OCI-LY7 (cell line): ENCODE results near the gene PLPP6. TPM values are rescaled to one million over a fixed set of nuclear protein-coding genes. Genes with fewer than 3 reads are reported as not detected.
A peak's percentile ranks its signal among the peaks of the same experiment; 100 is the strongest.

Source experiments
- BruUV-seq: library from RNA; stranded (reverse); fragments of 400-500 nt; replicated peaks from 2 replicates; lab custom pipeline; 2021; lab: Mats Ljungman, UMichigan
- CTCF ChIA-PET: fragments of 300-600 bp; sonication (Branson Sonifier 250); formaldehyde crosslinking; loops from one replicate; lab custom pipeline; 2022; ENCODE audit warnings: antibody characterized with exemption; ENCODE audit not compliant: unreplicated experiment; lab: Charles Lee
- POLR2A ChIA-PET: fragments of 300-600 bp; sonication (Branson Sonifier 250); formaldehyde crosslinking; loops from one replicate; lab custom pipeline; 2022; ENCODE audit warnings: antibody characterized with exemption; lab: Charles Lee
- DNase-seq: peaks from one replicate; pipeline ENCODE4 v3.0.0-alpha.2; 2015; ENCODE audit warnings: low spot score
- H2AFZ ChIP-seq: fragments of 200-600 bp; sonication (generic), shearing (Covaris generic); 2 replicates; pipeline ENCODE4 v1.6.1; 2014; ENCODE audit warnings: mild to moderate bottlenecking, antibody characterized with exemption, low read length, moderate library complexity
- H3K27ac ChIP-seq: fragments of 200-600 bp; sonication (generic); 2 replicates; pipeline ENCODE4 v1.5.1; 2014; ENCODE audit warnings: mixed run types, low read depth, mild to moderate bottlenecking, moderate library complexity, low read length, inconsistent platforms; ENCODE audit not compliant: poor library complexity, severe bottlenecking
- H3K36me3 ChIP-seq: fragments of 200-600 bp; sonication (generic); 2 replicates; pipeline ENCODE4 v1.6.1; 2014; ENCODE audit warnings: mild to moderate bottlenecking, antibody characterized with exemption, low read length, moderate library complexity, mixed read lengths; ENCODE audit not compliant: insufficient read depth
- H3K4me1 ChIP-seq: fragments of 200-600 bp; sonication (generic); 2 replicates; pipeline ENCODE4 v1.5.1; 2014; ENCODE audit warnings: mild to moderate bottlenecking, low read length; ENCODE audit not compliant: insufficient read depth, poor library complexity, severe bottlenecking
- H3K4me2 ChIP-seq: fragments of 200-600 bp; sonication (generic); 2 replicates; pipeline ENCODE4 v1.6.1; 2014; ENCODE audit warnings: mild to moderate bottlenecking, low read length
- H3K4me3 ChIP-seq: fragments of 200-600 bp; sonication (generic); 2 replicates; pipeline ENCODE4 v1.5.1; 2014; ENCODE audit warnings: mild to moderate bottlenecking, low read depth, low read length; ENCODE audit not compliant: poor library complexity, severe bottlenecking
- H3K79me2 ChIP-seq: fragments of 200-600 bp; sonication (generic); 2 replicates; pipeline ENCODE4 v1.6.1; 2016; ENCODE audit warnings: low read depth, mild to moderate bottlenecking, low read length, moderate library complexity, mixed read lengths; ENCODE audit not compliant: insufficient read depth
- H3K9me2 ChIP-seq: fragments of 200-600 bp; sonication (generic); 2 replicates; pipeline ENCODE4 v1.6.1; 2016; ENCODE audit warnings: mild to moderate bottlenecking, low read length, mixed read lengths; ENCODE audit not compliant: insufficient read depth
- H3K9me3 ChIP-seq: fragments of 200-600 bp; sonication (generic); 2 replicates; pipeline ENCODE4 v1.6.1; 2014; ENCODE audit warnings: mild to moderate bottlenecking, mixed run types, low read length, mixed read lengths
- H4K20me1 ChIP-seq: fragments of 200-600 bp; sonication (generic); 2 replicates; pipeline ENCODE4 v1.6.1; 2014; ENCODE audit warnings: mild to moderate bottlenecking, antibody characterized with exemption, low read length, moderate library complexity, mixed read lengths; ENCODE audit not compliant: insufficient read depth
- CTCF ChIP-seq: fragments of 200-600 bp; sonication (generic); conservative IDR thresholded peaks from 2 replicates; pipeline ENCODE4 v1.5.1; 2014; ENCODE audit warnings: mild to moderate bottlenecking, antibody characterized with exemption, low read length, moderate library complexity, mixed read lengths
- EZH2phosphoT487 ChIP-seq: fragments of 200-600 bp; sonication (generic); IDR thresholded peaks from 2 replicates; pipeline ENCODE4 v1.6.1; 2018; ENCODE audit warnings: low read depth, borderline replicate concordance, mild to moderate bottlenecking, mixed run types, antibody characterized with exemption, low read length, moderate library complexity, mixed read lengths
- intact Hi-C: fragments of 100-400 bp; cut with micrococcal nuclease; formaldehyde crosslinking; loops from one replicate; pipeline ENCODE4 v1.10.0; 2022; ENCODE audit not compliant: unreplicated experiment
- total RNA-seq, 2 experiments: library from RNA; depleted of rRNA in 1 of 2; stranded (reverse); fragments of >200 nt in 1 of 2; shearing (Covaris generic) in 1 of 2; gene quantifications; 2 replicates each; pipeline ENCODE4 v1.2.3, GENCODE V29; 2014 to 2022

The PLPP6 gene
- total RNA-seq, 2 experiments from 2014 or later = 4.6 to 8.1 TPM

DNA sequence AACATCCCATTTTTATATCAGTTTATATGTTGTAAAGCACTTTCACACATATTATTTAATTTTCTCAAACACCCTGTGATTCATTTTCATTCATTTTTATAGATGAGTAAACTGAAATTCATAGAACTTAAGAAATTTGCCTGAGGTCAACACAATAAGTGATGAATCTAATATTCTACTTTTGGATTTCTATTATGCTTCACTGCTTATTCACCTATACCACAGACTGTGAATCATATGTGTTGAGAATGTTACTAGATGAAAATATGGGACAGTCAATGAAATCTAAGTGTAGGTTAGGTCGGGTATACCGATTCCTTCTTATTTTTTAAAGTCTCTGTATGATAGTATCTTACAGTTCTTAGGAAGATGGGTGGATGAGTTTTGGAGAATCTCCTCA lies 42.0 kb downstream of the PLPP6 start:
- POLR2A ChIA-PET = no interaction called here
- intact Hi-C loops = no loop called here
- no peaks in the 10 kb centered on the region for H3K79me2 ChIP-seq

GRCh38 chr9:4706021-4706420 lies 43.9 kb downstream of the PLPP6 start:
- ChIA-PET POLR2A (interaction anchor here (0.9 to 1.2 kb wide), 3 partner anchors 9 to 40 kb away, joined by 3 read pairs; no protein-coding TSS in a partner anchor), CTCF (no interaction called here)
- H3K36me3 ChIP-seq = peaks cover 93% of the 10 kb centered on the region

More for the DNA sequence above, 42.0 kb downstream of the PLPP6 start:
- H3K4me2 ChIP-seq = no peak overlapping the region
- H3K9me2 ChIP-seq = no peaks in the 10 kb centered on the region
- no TSS peak for BruUV-seq
- DNase-seq = no peak
- TF ChIP-seq CTCF (no peak), EZH2phosphoT487 (no peak)
- no peak overlapping the region for H3K27ac ChIP-seq
- no peak overlapping the region for H2AFZ ChIP-seq
- CTCF ChIA-PET = no interaction called here
- H3K36me3 ChIP-seq = peaks cover 91% of the 10 kb centered on the region
- no peaks in the 10 kb centered on the region for H3K9me3 ChIP-seq
- H3K4me1 ChIP-seq = no peaks in the 10 kb centered on the region
- no peak overlapping the region for H3K4me3 ChIP-seq
- H4K20me1 ChIP-seq = no peaks in the 10 kb centered on the region

More at GRCh38 chr9:4706021-4706420, 43.9 kb downstream of the PLPP6 start:
- H3K9me3 ChIP-seq = no peaks in the 10 kb centered on the region
- no peaks in the 10 kb centered on the region for H3K4me1 ChIP-seq
- H3K9me2 ChIP-seq = no peaks in the 10 kb centered on the region
- H3K27ac ChIP-seq = no peak overlapping the region
- BruUV-seq = TSS peak; percentile 27
- H3K4me2 ChIP-seq = no peak overlapping the region
- no peak overlapping the region for H2AFZ ChIP-seq
- no peak for DNase-seq
- intact Hi-C loops = no loop called here
- H4K20me1 ChIP-seq = no peaks in the 10 kb centered on the region
- no peak overlapping the region for H3K4me3 ChIP-seq
- no peak for TF ChIP-seq EZH2phosphoT487
- no peak for TF ChIP-seq CTCF
- H3K79me2 ChIP-seq = no peaks in the 10 kb centered on the region
